Prostate gland (tissue), 2 donors: Measurements from ENCODE around the gene ST8SIA6. TPM values are rescaled to one million over a fixed set of nuclear protein-coding genes. Genes with fewer than 3 reads are reported as not detected.

Experiments
- DNase-seq: peaks from one replicate; pipeline ENCODE4 v3.0.0-alpha.2; 2019; ENCODE audit warnings: low spot score
- H3K27ac ChIP-seq, 2 donors: fragments of 200-600 bp; sonication (generic); 2 replicates each; pipeline ENCODE4 v1.5.1; 2017 to 2019
- H3K27me3 ChIP-seq: fragments of 200-600 bp; sonication (generic); replicated peaks from 2 replicates; pipeline ENCODE4 v1.5.1; 2019; ENCODE audit not compliant: insufficient read depth
- H3K36me3 ChIP-seq, 2 donors: fragments of 200-600 bp; sonication (generic); 1 replicate in 1 of 2; 2 replicates in 1 of 2; pipeline versions ENCODE4 v1.5.1 to v1.8.1; 2017 to 2019
- H3K4me1 ChIP-seq: fragments of 200-600 bp; sonication (generic); replicated peaks from 2 replicates; pipeline ENCODE4 v1.5.1; 2019
- H3K4me3 ChIP-seq, 2 donors: fragments of 200-600 bp; sonication (generic); 2 replicates each; pipeline ENCODE4 v1.5.1; 2017 to 2019
- H3K9me3 ChIP-seq: fragments of 200-600 bp; sonication (generic); 2 replicates; pipeline ENCODE4 v1.5.1; 2017
- CTCF ChIP-seq, 4 experiments: fragments of 200-600 bp in 2 of 4; fragments of 450-650 bp in 2 of 4; sonication (generic) in 2 of 4; IDR thresholded peaks; 1 replicate in 3 of 4; 2 replicates in 1 of 4; pipeline ENCODE4 v1.5.1; 2016 to 2019; ENCODE audit warnings: antibody characterized with exemption in 4 of 4, mild to moderate bottlenecking in 2 of 4, moderate library complexity in 2 of 4
- POLR2A ChIP-seq: fragments of 450-650 bp; IDR thresholded peaks from one replicate; pipeline ENCODE4 v1.6.1; 2016; ENCODE audit warnings: antibody characterized with exemption, mild to moderate bottlenecking
- POLR2AphosphoS5 ChIP-seq: sonication (generic); formaldehyde crosslinking; IDR thresholded peaks from one replicate; pipeline ENCODE4 v1.6.1; 2017; ENCODE audit warnings: antibody characterized with exemption
- WGBS: methylation state at CpG from one replicate; pipeline ENCODE4 v1.1.5; 2018; 5-methylcytosine and 5-hydroxymethylcytosine counted together
- intact Hi-C: fragments of 100-400 bp; cut with DNase I; formaldehyde crosslinking; loops from one replicate; pipeline ENCODE4 v1.14.2; 2022
- total RNA-seq, 2 donors: library from RNA; depleted of rRNA; stranded (reverse); fragments of >200 nt; gene quantifications; one replicate each; pipeline ENCODE4 v1.1.0, GENCODE V29; 2016

The ST8SIA6 gene
- total RNA-seq, 2 donors from 2014 or later = 1.1 to 5.6 TPM

DNA sequence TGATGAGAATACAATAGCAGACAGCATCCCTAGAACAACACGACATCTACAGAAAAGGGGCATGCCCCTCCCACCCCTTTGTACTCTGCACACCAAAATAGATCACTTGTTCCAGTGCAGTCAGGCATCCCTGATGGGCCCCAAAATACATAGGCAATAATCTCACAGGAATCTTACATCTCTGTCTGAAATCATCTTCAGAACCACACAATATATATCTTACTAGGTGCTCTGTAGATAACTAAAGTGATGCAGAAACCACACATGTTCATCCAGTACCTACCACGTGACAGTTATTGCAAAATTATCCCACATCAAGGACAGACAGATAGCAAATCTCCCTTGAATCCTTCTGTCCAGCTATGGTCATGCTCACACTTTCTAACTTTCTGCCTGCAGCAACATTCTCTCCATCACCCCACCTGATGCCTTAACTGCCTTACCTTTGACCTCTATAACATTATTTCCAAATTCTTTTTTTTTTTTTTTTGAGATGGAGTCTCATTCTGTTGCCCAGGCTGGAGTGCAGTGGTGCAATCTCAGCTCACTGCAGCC, 30.7 kb downstream of the ST8SIA6 start:
- intact Hi-C loops = no loop called here
- H3K4me1 ChIP-seq = no peaks in the 10 kb centered on the region
- no peak overlapping the region for H3K27ac ChIP-seq
- no peak for DNase-seq
- no peaks in the 10 kb centered on the region for H3K27me3 ChIP-seq
- H3K9me3 ChIP-seq = no peaks in the 10 kb centered on the region
- TF ChIP-seq POLR2A = no peak
- TF ChIP-seq CTCF (IDR thresholded peaks at IDR 0.05) = no peak
- no peak for TF ChIP-seq POLR2AphosphoS5
- 57% methylated on average over 2 of the region's 2 CpGs for WGBS
- no peaks in the 10 kb centered on the region for H3K36me3 ChIP-seq
- H3K4me3 ChIP-seq = no peak overlapping the region

DNA sequence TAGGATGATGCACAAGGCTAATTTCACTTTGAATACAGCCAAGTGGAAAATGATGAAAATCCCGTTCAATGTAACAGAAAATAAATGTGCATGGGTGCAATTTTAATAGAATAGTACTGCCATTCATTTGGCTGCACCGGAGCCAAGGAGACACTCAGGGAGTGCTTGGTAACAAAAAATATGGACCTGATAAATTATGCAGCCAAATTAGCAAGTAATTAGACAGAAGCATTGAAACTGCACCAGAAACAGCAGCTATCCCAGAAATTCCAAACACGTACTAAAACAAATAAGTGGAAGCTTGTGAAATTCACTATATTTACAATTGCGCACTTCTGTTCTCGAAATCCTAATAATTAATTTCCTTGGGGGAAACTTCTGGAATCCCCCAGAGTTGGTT, 31.5 kb downstream of the ST8SIA6 start:
- H3K27me3 ChIP-seq = no peaks in the 10 kb centered on the region
- TF ChIP-seq CTCF (IDR thresholded peaks at IDR 0.05) (no peak), POLR2A (no peak), POLR2AphosphoS5 (no peak)
- 76% methylated on average over 5 of the region's 5 CpGs for WGBS
- no peaks in the 10 kb centered on the region for H3K4me1 ChIP-seq
- H3K36me3 ChIP-seq = no peaks in the 10 kb centered on the region
- intact Hi-C loops = no loop called here
- DNase-seq = no peak
- H3K27ac ChIP-seq = no peak overlapping the region
- no peaks in the 10 kb centered on the region for H3K9me3 ChIP-seq
- no peak overlapping the region for H3K4me3 ChIP-seq

DNA sequence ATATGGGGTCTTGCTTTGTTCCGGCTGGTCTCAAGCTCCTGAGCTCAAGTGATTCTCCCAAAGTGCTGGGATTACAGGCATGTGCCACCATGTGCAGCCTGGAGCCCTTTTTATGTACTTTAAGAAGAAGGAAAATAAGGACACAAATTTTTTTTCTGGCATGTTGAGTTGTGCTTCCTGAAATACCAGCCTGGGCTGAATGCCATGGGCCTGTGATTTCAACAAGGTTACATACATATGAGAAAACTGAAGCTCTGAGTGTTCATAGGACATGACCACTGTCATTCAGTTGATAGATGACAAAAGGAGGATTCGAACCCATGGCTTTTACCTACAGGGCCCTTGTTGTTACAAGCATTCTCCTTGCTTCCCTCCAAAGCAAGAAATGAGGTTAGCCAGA, 36.1 kb downstream of the ST8SIA6 start:
- H3K27ac ChIP-seq = peak overlapping the region in 1 of 2 donors; percentile 53
- intact Hi-C loops = no loop called here

DNA sequence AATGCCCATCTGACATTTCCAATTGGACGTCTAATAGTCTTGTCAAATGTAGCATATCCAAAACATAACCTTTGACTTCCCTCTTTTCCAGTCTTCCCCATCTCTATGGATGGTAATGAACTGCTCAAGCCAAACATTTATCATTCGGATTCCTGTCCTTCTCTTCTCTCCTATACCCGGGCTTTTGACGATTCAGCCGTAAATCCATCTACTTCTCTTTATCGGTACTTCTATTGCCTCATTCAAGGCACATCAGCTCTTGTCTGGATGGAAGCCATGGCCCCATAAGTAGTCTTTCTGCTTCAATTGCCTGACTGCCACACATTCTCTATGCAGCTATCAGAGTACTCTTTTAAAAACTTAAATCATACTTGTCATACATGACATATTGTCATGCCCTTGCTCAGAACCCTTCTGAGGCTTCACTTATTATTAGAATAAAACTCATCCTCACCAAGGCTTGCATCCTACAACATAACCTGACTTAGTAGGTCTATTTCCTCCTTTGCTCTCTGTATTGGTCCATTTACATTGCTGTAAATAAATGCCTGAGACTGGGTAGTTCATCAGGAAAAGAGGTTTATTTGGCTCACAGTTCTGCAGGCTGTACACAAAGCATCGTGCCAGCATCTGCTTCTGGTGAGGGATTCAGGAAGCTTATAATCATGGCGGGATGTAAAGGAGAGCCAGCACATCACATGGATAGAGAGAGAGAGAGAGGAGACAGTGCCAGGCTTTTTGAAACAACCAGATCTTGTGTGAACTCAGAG, 37.8 kb downstream of the ST8SIA6 start:
- TF ChIP-seq POLR2AphosphoS5 (no peak), CTCF (IDR thresholded peaks at IDR 0.05) (no peak), POLR2A (no peak)
- no peaks in the 10 kb centered on the region for H3K27me3 ChIP-seq
- no peaks in the 10 kb centered on the region for H3K4me1 ChIP-seq
- 90% methylated on average over 8 of the region's 8 CpGs for WGBS
- intact Hi-C loops = no loop called here
- H3K4me3 ChIP-seq = no peak overlapping the region
- DNase-seq = no peak
- H3K36me3 ChIP-seq = no peaks in the 10 kb centered on the region
- no peaks in the 10 kb centered on the region for H3K9me3 ChIP-seq
- no peak overlapping the region for H3K27ac ChIP-seq

More for the DNA sequence above, 36.1 kb downstream of the ST8SIA6 start:
- TF ChIP-seq CTCF (IDR thresholded peaks at IDR 0.05) (no peak), POLR2AphosphoS5 (peak; percentile 75)
- Histone ChIP-seq H3K27me3 (no peaks in the 10 kb centered on the region), H3K9me3 (no peaks in the 10 kb centered on the region), H3K4me1 (no peaks in the 10 kb centered on the region), H3K4me3 (no peak overlapping the region), H3K36me3 (no peaks in the 10 kb centered on the region)
- peak; percentile 70 for DNase-seq
- 60% methylated on average over 2 of the region's 2 CpGs for WGBS
